Stimulated activated CD4-positive, alpha-beta T cell treated with anti-CD3 and anti-CD28 coated beads, Interleukin-15, amount 100 ng/mL, for 24 hours (primary cell): ENCODE measurements around the gene KLHL33.
"Not testable (repeated sequence)": the region's sequence is repeated elsewhere in the genome, so short reads cannot be mapped to it uniquely, and the experiment has no call there.

ENCODE experiments used
- DNase-seq: peaks from one replicate; pipeline ENCODE4 v3.0.0-alpha.2; 2020

The KLHL33 gene

DNA sequence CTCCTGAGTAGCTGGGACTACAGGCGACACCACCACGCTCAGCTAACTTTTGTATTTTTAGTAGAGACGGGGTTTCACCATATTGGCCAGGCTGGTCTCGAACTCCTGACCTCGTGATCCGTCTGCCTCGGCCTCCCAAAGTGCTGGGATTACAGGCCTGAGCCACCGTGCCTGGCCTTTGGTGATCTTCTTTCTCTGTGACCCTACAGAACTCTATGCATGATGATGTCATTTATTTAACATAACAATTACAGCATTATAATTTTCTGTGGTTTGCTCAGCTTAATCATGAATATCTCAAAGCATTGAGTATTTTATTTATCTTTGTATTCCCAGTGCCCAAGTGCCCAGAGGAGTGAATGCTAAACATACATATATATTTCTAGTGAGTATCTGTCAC lies 16.9 kb upstream of the KLHL33 start:
- not testable (repeated sequence) for DNase-seq

DNA sequence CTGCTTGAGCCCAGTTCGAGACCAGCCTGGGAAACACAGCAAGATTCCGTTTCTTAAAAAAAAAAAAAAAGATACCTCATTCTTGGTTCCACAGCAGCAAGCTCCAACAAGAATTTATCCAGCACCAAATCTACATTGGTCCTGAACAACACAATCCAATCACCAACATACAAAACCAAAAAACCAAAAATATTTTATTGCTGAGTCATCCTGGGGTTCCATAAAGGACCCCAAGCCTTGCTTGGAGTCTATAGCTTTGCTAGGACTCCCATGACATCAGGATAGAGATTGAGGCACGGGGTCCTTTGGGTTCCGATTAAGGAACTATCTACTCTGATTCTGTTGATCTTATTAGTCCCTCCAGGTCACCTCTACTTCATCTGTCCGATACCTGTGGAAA lies 10.9 kb upstream of the KLHL33 start:
- DNase-seq: no peak

DNA sequence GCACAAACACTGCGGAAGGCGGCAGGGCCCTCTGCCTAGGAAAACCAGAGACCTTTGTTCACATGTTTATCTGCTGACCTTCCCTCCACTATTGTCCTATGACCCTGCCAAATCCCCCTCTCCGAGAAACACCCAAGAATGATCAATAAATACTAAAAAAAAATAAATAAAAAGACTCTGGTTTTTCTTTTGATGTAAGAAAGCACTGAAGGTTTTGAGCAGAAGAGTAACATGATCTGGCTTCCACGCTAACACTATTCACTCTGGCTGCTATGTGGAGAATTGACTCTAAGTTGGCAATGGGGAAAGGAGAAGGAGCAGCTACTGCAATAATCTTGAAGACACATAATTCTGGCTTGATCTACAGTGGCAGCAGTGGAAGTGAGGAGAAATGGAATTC lies 7.7 kb upstream of the KLHL33 start:
- not testable (repeated sequence) for DNase-seq

DNA sequence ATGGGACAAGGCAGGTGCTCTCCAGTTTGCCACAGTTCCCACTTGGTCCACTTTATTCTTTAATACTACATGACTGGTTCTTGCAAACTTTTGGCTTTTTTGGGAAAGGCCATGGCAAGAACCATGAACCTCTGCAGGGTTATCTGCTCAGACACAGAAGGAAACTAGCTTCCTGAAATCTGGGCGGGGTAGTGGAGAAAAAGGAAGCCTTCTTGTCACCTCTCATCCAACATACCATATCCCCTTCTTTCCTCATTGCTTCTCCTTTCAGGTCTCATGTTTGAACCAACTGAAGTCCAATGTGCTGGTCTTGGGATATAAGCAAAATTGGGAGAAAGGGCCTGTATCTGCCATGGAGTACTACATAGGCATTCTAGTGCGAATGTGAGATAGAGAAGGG lies 5.5 kb upstream of the KLHL33 start:
- DNase-seq: no peak

DNA sequence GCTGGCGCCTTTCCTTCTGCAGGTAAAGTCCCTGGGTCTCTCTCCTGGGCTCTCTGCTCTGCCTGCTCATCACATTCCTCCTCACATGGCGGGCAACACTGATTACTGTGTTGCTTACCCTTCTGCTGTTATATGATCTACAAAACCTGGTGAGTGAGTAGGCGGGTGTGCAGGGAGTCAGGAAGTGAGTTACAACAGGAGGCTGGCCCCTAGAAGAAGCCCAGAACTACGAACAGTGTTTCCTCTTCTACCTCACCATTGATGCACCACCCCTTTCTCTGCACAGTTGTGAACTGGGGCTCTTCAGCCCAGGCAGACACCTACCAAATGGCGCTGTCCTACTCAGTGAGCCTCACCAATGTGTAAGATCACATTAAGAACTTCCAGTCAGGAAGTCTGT lies 4.9 kb upstream of the KLHL33 start:
- peak; percentile 32 for DNase-seq

DNA sequence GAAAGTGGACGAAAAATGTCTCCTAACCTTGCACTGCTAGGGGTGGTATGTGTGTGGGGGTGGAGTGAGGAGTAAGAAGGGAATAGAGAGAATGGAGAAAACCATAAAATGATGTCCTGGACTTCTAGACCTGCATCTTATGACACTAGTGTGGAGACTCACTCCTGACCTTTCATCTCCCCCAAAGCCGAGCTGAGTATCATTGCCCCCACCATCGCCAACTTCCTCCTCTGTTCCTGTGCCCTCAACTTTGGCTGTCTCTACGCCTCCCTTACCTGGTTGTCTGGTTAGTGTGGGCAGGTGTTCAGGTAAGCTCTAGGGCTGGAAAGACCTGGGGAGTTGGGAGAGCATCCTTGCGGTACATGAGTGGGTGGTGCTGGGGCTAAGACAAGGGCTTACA lies 4.5 kb upstream of the KLHL33 start:
- no peak for DNase-seq

DNA sequence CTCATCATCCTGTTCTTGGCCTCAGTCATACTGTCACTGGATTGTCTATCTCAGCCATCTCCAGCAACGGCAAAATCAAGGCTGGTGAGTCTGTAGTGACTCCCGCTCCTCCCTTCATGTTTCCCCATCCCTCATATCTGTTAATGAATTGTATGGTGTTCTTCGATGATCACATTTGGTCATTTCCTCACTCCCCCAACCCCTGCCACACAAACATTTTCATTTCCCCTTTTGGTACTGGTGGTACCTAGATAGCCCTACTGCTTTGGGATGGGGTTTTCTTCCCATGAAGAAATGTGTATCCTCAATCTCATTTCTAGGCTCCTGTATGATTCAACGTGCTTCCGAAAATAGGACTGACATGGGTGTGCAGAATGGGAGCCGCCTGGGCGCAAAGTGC lies 2.7 kb upstream of the KLHL33 start:
- no peak for DNase-seq

DNA sequence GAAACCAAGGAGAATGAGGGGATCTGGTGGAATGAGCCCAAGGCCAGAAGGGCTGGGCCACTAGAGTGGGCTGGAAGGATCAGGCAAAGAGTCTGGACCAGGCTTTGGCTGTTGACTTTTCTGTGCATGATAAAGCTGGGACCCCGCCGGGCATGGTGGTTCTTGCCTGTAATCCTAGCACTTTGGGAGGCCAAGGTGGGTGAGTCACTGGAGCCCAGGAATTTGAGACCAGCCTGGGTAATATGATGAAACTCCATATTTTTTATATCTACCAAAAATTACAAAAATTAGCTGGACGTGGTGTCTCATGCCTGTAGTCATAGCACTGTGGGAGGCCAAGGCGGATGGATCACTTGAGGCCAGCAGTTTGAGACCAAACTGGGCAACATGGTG lies 393 bp upstream of the KLHL33 start:
- no peak for DNase-seq

DNA sequence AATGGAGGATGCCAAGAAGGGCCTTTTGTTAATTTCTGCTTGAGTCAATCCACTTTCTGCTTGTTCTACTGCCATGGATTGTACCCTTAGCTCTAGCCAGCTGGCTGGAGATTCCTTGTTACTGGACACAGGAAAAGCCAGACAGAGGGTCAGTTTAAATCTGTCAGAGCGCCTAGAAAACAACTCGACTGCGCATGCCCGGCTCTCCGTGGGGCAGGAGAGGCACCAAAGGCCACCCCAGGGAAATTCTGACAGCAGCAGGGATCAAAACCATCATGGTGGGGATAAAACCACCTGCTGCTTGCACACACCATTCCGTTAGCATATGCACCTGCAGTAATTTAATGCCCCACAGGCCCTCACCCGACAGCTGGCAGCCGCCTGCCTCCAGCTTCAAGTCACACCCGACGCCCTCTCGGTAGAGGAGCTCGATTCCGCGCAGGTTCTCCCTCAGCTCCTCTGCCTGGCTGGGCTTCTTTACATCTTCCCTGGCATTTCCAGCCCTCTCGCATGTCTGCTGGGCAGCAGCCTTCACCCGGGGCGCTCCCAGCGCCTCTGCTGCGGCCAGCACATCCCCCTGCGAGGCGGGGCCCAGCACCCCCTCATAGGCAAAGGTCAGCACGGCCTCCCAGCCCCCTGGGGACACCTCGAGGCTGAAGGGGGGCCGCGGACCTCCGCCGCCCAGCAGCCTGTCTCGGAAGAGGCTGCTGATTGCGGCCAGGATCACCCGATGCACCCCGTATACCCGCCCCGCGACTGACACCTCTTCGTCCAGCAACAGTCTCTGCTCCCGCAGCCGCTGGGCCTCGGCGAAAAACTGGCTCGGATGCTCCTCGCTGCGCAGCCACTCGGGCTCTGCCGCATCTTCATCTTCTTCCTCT lies 1.0 kb downstream of the KLHL33 start:
- DNase-seq: no peak

DNA sequence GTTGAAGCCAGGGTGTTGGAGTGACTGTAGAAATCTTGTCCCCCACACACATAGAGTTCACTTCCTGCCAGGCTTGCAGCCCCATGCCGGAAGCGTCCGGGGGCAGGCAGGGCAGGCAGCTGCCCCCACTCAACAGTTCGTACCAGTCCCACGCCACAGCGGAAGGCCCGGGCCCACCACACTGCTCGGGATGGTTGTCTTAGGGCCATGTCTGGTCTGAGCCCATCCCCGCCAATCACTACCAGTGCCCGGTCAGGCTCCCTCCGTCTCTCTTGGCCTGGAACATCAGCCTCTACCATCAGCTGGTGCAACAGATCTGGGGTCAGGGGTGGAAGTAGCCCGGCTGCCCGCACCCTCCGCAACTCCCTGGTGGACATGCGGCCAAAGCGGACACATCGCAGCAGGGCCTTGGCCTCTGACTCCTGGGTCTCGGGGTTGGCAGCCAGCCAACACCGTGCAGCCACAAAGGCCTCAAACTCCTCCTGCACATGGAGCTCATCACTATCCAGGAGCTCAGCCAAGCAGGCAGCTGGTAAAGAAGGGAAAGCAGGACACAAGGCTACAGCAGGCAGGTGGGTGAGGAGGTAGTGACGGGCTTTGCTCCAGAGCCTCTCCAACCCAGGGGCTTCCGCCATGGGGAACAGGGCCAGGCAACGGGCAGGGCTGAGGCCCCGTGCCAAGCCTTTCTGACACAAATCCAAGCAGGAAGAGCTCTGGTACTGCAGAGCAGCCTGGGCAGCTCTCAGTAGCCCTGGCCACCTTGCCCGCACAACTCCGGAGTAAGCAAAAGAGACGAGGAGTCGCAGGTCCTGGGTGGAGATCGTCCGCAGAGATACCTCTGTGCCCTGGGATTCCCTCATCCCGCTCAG lies 5.9 kb downstream of the KLHL33 start:
- DNase-seq: no peak

DNA sequence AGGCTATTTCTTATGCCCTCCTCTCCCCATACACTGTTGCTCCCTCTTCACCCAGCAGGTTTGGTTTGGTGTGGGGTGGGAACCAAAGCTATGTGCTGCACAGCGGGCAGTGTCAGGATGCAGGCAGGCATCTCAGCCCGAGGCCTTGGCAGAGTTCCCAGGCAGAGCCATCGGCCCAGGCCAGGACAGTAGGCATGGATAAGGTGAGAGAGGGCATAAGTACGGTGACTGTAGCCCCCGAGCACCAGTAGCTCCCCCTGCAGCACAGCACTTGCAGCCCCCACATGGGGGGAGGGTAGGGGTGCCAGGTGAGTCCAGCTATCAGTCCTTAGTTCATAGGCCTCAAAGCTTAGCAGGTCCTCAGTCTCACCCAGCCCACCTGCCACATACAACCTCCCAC lies 7.2 kb downstream of the KLHL33 start:
- DNase-seq: no peak

DNA sequence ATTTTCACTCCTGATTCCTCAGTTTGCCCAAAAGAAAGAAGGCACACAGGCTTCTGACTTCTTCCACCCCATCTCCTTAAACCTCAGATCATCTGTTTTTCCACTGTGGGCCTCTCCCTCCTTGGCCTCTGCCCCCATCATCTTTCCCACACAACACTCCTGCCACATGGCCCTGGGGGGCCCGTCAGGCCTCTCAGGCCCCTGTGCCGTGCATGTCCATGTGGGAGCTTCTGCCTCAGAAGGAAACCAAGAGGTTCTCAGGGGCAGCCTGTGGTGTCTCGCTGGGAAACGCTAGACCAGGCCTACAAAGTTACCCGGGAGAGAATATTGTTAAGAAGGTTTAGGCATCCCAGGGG lies 8.0 kb downstream of the KLHL33 start:
- no peak for DNase-seq

DNA sequence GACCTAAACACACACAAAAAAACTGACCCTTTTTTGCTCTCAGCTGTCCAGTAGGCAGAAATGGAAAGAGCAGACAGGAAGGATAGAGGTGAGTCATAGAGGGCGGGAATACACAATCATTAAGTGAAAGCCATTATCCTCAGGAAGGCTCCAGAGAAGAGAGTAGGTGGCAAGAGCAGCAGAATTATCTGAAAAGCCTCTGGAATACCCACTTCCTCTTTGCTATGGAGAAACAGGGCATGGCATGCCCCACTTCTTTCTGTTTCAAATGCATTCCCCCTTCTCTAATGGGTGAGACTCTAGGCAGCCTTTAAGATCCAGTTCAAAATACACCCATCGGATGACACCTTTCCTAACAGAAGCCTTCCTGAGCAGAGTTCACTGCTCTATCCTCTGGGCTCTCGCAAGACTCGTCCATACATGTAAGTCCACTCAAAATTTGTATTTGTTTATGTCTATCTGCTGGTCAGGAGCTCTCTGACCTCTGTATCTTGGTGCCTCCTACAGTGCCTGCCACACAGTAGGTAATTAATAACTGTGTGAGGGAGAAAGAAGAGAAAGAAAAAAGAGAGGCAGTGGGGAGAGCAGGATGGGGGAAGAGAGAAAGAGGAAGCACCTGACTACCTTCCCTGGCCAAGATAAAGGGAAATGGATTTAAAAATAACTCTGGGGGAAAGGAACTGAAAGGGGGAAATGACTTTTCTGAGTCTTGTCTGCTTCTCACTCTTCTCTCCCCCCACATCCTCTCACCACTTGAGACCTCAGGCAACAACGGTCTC lies 8.5 kb downstream of the KLHL33 start:
- DNase-seq: no peak

DNA sequence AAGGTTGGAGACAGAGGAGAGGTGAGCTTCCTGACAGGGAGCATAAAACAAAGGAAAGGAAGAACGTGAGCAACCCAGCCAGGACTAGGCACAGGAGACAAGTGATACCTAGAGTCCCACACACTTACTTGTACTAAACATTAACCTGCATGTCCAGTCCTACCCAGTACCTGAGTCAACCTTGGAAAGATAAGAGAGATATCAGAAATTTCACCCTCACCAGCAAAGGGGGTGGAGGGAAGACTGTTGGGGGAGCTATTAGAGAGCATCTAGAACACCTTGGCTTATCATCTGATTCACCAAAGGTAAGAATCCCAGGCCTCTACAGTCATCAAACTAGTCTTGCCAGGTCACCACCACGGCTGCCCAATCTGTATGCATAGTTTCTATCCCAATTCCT lies 11.1 kb downstream of the KLHL33 start:
- DNase-seq: no peak

DNA sequence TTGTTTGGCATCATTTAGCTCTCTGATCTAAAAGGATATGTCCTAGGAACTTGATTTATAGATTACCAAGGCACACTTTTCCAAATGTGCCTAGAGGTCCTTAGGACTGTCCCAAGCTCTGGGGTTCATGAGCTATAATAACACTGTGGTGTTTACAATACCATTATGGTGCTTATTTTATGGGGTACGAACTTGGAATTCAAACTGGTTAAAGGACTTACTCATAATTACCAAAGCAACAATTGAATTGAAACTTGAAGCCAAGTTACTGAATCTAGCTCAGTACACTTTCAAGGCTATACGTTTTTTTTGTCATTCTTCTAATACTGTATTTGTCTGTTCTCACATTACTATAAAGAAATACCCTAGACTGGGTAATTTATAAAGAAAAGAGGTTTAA lies 13.1 kb downstream of the KLHL33 start:
- DNase-seq: no peak

DNA sequence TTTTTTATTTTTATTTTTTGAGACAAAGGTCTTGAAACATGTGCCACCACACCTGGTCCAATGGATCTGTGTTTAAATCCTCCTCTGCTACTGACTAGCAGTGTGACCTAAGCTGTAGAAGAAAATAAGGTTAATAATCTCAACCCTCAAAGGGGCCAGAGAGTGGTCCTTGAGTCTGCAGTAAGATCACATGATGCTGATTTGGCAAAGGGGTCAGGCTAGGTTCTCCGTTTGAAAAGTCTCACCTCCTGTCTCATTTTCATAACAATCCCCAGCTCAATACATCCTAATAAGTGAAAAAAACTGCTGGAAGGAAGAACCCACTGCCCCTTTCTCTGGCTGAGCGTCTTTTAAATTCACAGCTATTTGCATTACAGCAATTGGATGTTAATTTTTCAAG lies 14.7 kb downstream of the KLHL33 start:
- no peak for DNase-seq

DNA sequence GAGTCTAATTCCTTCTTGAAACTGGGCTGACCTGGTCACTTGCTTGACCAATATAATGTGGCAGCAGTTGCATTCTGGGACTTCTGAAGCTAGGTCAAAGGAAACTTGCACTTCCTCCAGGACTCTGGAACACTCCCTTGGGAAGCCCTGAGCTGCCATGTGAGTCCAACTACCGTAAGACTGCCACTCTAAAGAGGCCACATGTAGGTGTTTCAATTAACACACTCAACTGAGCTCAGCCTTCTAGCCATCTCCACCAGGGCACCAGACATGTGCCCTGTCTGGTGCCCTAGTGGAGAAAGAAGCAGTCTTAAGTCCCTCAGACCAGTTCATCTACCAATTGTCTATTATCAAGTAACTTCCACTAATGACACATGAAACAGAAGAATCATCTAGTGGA lies 16.5 kb downstream of the KLHL33 start:
- no peak for DNase-seq

DNA sequence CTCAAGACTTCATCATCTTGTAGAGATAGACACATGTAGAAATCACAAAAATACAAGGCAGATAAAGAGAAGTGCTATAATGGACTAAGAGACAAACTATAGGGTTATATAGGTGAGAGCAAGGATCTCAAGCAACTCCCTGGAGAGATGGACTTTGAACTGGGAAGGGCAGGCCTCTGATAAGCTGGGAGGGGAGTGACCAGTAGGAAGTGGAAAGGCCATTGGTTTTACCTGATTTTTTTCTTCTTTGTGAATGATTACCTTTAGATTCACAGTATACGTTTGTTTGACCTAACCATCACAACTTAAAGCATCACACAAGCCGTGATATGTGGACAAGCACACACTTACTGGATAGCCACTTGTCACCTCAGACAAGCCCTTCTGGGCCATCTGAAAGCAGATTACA lies 17.5 kb downstream of the KLHL33 start:
- DNase-seq: no peak

DNA sequence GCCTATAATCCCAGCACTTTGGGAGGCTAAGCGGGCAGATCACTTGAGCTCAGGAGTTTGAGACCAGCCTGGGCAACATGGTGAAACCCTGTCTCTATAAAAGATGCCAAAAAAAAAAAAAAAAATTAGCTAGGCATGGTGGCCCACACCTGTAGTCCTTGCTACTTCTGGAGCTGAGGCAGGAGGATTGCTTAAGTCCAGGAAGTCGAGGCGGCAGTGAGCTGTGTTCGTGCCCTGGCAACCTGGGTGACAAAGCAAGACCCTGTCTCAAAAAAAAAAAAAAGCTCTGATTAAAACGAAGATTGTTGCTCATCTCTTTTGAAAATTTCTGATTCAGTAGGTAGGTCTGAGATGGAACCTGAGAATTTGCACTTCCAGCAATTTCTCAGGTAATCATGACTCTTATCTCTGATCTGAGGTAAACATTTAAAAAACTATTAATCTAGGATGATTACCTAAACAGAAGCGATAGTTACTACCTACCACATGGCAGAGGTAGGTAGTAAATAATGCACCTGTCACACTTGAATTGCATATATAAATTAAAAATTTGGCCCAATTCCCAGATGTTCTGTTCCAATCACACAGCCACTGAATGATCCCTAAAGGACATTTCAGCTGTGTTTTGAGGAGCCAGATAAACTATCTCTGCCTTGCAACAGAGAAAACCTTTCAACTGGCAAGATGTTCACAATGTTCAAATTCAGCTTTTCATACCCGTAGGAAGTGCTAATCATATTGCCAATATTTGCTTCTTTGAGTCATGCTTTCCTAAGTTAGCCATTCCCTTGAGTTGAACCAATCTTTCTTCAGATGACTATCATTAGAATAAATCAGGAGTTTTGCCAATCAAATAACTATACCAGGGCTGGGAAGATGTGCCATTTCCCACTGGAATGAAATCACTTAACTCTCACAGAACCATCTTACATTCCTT lies 18.4 kb downstream of the KLHL33 start:
- DNase-seq: no peak

DNA sequence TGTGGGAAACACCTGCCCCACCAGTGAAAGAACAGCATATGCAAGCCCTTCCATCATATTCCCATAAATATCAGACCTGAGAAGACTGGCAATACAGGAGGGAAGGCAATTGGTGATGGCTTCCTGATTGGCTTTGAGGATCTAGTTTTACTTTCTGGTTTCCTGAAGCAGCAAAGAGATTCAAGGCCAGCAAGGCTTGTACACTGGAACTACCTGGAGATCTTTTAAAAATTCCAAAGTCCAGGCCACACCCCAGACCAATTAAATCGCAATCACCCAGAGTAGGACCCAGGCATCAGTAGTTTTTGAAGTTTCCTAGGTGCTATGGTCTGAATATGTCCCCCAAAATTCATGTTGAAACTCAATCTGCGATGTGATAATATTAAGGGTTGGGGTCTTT lies 19.7 kb downstream of the KLHL33 start:
- DNase-seq: no peak

DNA sequence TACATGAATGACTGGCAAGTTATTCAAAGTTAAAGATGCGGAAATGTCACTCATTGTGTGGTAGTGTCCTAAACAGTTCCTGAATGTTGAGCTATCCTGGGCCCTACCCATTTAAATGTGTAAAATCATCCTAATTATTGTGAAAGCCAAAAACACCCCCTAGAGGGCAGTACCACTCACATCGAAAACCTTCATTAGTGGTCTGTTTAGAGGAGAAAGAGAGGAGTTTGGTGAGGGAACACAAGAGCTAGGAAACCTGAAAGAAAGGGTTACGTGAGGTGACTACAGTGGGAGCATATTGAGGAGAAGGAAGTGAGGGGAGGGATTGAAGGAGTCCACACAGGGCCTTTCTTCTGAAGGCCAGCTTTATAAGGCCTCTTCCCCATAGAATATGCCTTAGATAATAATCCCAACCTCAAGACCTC lies 20.2 kb downstream of the KLHL33 start:
- peak; percentile 41 for DNase-seq

DNA sequence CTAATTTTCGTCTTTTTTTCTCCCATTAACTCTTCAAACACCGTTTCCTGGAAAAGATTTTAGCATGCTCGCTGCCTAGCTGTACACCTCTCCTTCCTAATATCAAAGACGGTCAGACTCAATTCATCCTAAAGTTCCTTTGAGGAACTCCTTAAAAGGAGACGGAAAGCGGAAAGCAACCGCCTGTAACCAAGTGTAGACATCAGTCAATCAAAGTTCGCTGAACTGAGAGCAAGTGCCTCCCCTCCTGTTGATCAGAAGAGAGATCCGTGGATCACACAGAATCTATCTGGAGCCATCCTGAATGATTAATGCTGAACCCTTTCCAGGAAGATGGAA lies 22.3 kb downstream of the KLHL33 start:
- peak; percentile 40 for DNase-seq
